Naive thymus-derived CD4-positive, alpha-beta T cell (primary cell): ENCODE data around the gene ZNF211. TPM values are rescaled to one million over a fixed set of nuclear protein-coding genes. Genes with fewer than 3 reads are reported as not detected.
A peak's percentile ranks its signal among the peaks of the same experiment; 100 is the strongest.

ENCODE experiments used
- ATAC-seq: fragments of 150-1000 bp; cut with Tn5 transposase; 2 replicates; pipeline ENCODE4 v1.10.0; 2021; ENCODE audit warnings: mild to moderate bottlenecking, moderate library complexity
- CTCF ChIA-PET: fragments of 350-600 bp; sonication (Branson Sonifier 250); formaldehyde crosslinking; loops from one replicate; lab custom pipeline; 2021; ENCODE audit warnings: antibody characterized with exemption; lab: Charles Lee
- POLR2A ChIA-PET: fragments of 350-600 bp; sonication (Branson Sonifier 250); formaldehyde crosslinking; loops from one replicate; lab custom pipeline; 2021; ENCODE audit warnings: antibody characterized with exemption, inconsistent platforms; lab: Charles Lee
- DNase-seq, 9 donors: peaks; one replicate each; pipeline versions ENCODE4 v3.0.0 to v3.0.0-alpha.2; 2020 to 2022; ENCODE audit warnings: mixed read lengths in 1 of 9
- H3K27ac ChIP-seq: one replicate; pipeline ENCODE4 v1.7.0; 2013; ENCODE audit warnings: mild to moderate bottlenecking, low read depth, low read length, moderate library complexity
- H3K27me3 ChIP-seq, 2 donors: one replicate each; pipeline ENCODE4 v1.7.0; 2013; ENCODE audit warnings: low read length in 2 of 2, mild to moderate bottlenecking in 2 of 2, moderate library complexity in 2 of 2; ENCODE audit not compliant: control insufficient read depth in 2 of 2, insufficient read depth in 2 of 2
- H3K36me3 ChIP-seq, 3 experiments: 1 replicate in 2 of 3; 2 replicates in 1 of 3; pipeline ENCODE4 v1.7.0; 2013; ENCODE audit warnings: low read length in 3 of 3, mild to moderate bottlenecking in 3 of 3, moderate library complexity in 1 of 3; ENCODE audit not compliant: insufficient read depth in 3 of 3, control insufficient read depth in 2 of 3
- H3K4me1 ChIP-seq, 2 donors: one replicate each; pipeline ENCODE4 v1.7.0; 2013; ENCODE audit warnings: low read length in 2 of 2, mild to moderate bottlenecking in 2 of 2, moderate library complexity in 1 of 2; ENCODE audit not compliant: control insufficient read depth in 2 of 2, insufficient read depth in 2 of 2
- H3K4me3 ChIP-seq: 2 replicates; pipeline ENCODE4 v1.7.0; 2013; ENCODE audit warnings: mild to moderate bottlenecking, low read length
- H3K9me3 ChIP-seq, 3 experiments: 1 replicate in 2 of 3; 2 replicates in 1 of 3; pipeline ENCODE4 v1.7.0; 2013; ENCODE audit warnings: low read length in 3 of 3; ENCODE audit not compliant: control insufficient read depth in 2 of 3
- H3K27ac Mint-ChIP-seq, 9 donors: one replicate each; pipeline ENCODE4 v1.8.0; 2020 to 2022; ENCODE audit warnings: mixed read lengths in 9 of 9, mild to moderate bottlenecking in 8 of 9, moderate library complexity in 5 of 9, inconsistent platforms in 2 of 9
- H3K27me3 Mint-ChIP-seq, 5 donors: one replicate each; pipeline ENCODE4 v1.8.0; 2021 to 2022; ENCODE audit warnings: mixed read lengths in 5 of 5, mild to moderate bottlenecking in 1 of 5
- H3K36me3 Mint-ChIP-seq, 5 donors: one replicate each; pipeline ENCODE4 v1.8.0; 2020 to 2022; ENCODE audit warnings: mixed read lengths in 5 of 5, mild to moderate bottlenecking in 3 of 5, inconsistent platforms in 1 of 5
- H3K4me1 Mint-ChIP-seq, 7 donors: one replicate each; pipeline ENCODE4 v1.8.0; 2020 to 2022; ENCODE audit warnings: mixed read lengths in 7 of 7, mild to moderate bottlenecking in 3 of 7, inconsistent platforms in 1 of 7
- H3K4me3 Mint-ChIP-seq, 10 donors: one replicate each; pipeline ENCODE4 v1.8.0; 2020 to 2022; ENCODE audit warnings: mild to moderate bottlenecking in 10 of 10, mixed read lengths in 10 of 10, moderate library complexity in 6 of 10, inconsistent platforms in 2 of 10
- H3K9me3 Mint-ChIP-seq, 11 donors: one replicate each; pipeline ENCODE4 v1.8.0; 2020 to 2022; ENCODE audit warnings: mixed read lengths in 11 of 11, mild to moderate bottlenecking in 4 of 11, inconsistent platforms in 1 of 11, moderate library complexity in 1 of 11
- intact Hi-C, 2 donors: fragments of 100-400 bp; cut with micrococcal nuclease; formaldehyde crosslinking; loops; one replicate each; pipeline ENCODE4 v1.15.1; 2023
- polyA plus RNA-seq, 2 donors: library from polyadenylated mRNA; unstranded; fragments of 300-500 nt; fragmentation: Illumina TruSeq; gene quantifications; one replicate each; pipeline ENCODE4 v1.2.3, GENCODE V29; 2021
- total RNA-seq, 6 experiments: library from RNA in 5 of 6; stranded (reverse) in 5 of 6; gene quantifications; 1 replicate in 5 of 6; 2 replicates in 1 of 6; pipeline ENCODE4 v1.2.3 and lab custom pipeline; 2021 to 2026

Gene ZNF211
- total and polyA plus RNA-seq, 7 experiments from 2014 or later = 15.1 to 56.7 (median 29.2) TPM

GRCh38 chr19:57633832-57634131 is 814 bp downstream of the ZNF211 start:
- H3K4me1 ChIP-seq = peaks cover 3 to 13% of the 10 kb centered on the region in 2 donors
- H3K27ac Mint-ChIP-seq = peak overlapping the region; percentile 81 to 97 (median 89)
- intact Hi-C loops = loop anchor here (1.0 to 5.0 kb wide), 24 partner anchors 19 to 807 kb away; partner anchors contain the start of genes ZNF134 (in 2 of the 2), ZNF17 (in 2 of the 2), ZNF416 (in 2 of the 2) and ZNF530 (in 2 of the 2)
- H3K27me3 Mint-ChIP-seq = no peaks in the 10 kb centered on the region
- peaks cover 9 to 32% (median 13%) of the 10 kb centered on the region in 3 experiments for H3K9me3 ChIP-seq
- POLR2A ChIA-PET = interaction anchor here (1.0 to 2.5 kb wide), 5 partner anchors 12 to 93 kb away, joined by 3 to 16 read pairs (median 7); partner anchors contain the start of genes ZNF134 and ZNF671
- ATAC-seq = no peak
- H3K27me3 ChIP-seq = no peaks in the 10 kb centered on the region
- H3K36me3 Mint-ChIP-seq = peaks cover 45 to 59% (median 52%) of the 10 kb centered on the region in 5 donors
- DNase-seq = no peak
- peak overlapping the region; percentile 87 for H3K4me3 ChIP-seq
- H3K9me3 Mint-ChIP-seq = peaks cover 20 to 64% (median 41%) of the 10 kb centered on the region in 11 donors
- H3K27ac ChIP-seq = peak overlapping the region; percentile 90
- H3K36me3 ChIP-seq = peaks cover 6 to 47% (median 7%) of the 10 kb centered on the region in 3 experiments
- H3K4me3 Mint-ChIP-seq = peak overlapping the region; percentile 87 to 97 (median 94)
- CTCF ChIA-PET = interaction anchor here (1.2 kb wide), 1 partner anchor 228 kb away, joined by 3 read pairs; no protein-coding TSS in a partner anchor
- H3K4me1 Mint-ChIP-seq = peaks cover 21 to 36% (median 28%) of the 10 kb centered on the region in 7 donors

- POLR2A ChIA-PET = no interaction called here
- Histone ChIP-seq H3K36me3 (peaks cover 27 to 83% (median 35%) of the 10 kb centered on the region in 3 experiments), H3K27ac (no peak overlapping the region), H3K4me3 (no peak overlapping the region), H3K4me1 (peaks cover 3 to 13% of the 10 kb centered on the region in 2 donors), H3K27me3 (no peaks in the 10 kb centered on the region), H3K9me3 (peaks cover 9 to 61% (median 35%) of the 10 kb centered on the region in 3 experiments)
- Mint-ChIP-seq H3K27ac (no peak overlapping the region), H3K4me1 (peaks cover 21 to 29% (median 28%) of the 10 kb centered on the region in 7 donors), H3K27me3 (no peaks in the 10 kb centered on the region), H3K9me3 (peaks cover 19 to 88% (median 69%) of the 10 kb centered on the region in 11 donors), H3K36me3 (peaks cover 64 to 89% (median 85%) of the 10 kb centered on the region in 5 donors), H3K4me3 (no peak overlapping the region)
- intact Hi-C loops = no loop called here
- ATAC-seq (no peak), DNase-seq (peak in 3 of 9 donors; percentile 9 to 20 (median 12))
- CTCF ChIA-PET = no interaction called here
These were observed 4.4 kb downstream of the ZNF211 start for GRCh38 chr19:57637379-57637778.

GRCh38 chr19:57641715-57642234 is 8.8 kb downstream of the ZNF211 start:
- peaks cover 19 to 97% (median 82%) of the 10 kb centered on the region in 11 donors for H3K9me3 Mint-ChIP-seq
- no peaks in the 10 kb centered on the region for H3K4me1 Mint-ChIP-seq
- CTCF ChIA-PET = no interaction called here
- no peaks in the 10 kb centered on the region for H3K4me1 ChIP-seq
- no peak overlapping the region for H3K4me3 Mint-ChIP-seq
- peaks cover 9 to 89% (median 44%) of the 10 kb centered on the region in 3 experiments for H3K9me3 ChIP-seq
- H3K36me3 Mint-ChIP-seq = peaks cover 42 to 78% (median 74%) of the 10 kb centered on the region in 5 donors
- H3K27me3 Mint-ChIP-seq = no peaks in the 10 kb centered on the region
- POLR2A ChIA-PET = interaction anchor here (0.6 kb wide), 1 partner anchor 274 kb away, joined by 3 read pairs; no protein-coding TSS in a partner anchor
- ATAC-seq (no peak), DNase-seq (no peak)
- H3K27me3 ChIP-seq = no peaks in the 10 kb centered on the region
- intact Hi-C loops = no loop called here
- peaks cover 27 to 63% (median 32%) of the 10 kb centered on the region in 3 experiments for H3K36me3 ChIP-seq
- H3K4me3 ChIP-seq = peak overlapping the region; percentile 5
- H3K27ac ChIP-seq = no peak overlapping the region
- H3K27ac Mint-ChIP-seq = no peak overlapping the region

- peaks cover 2 to 87% (median 37%) of the 10 kb centered on the region in 3 experiments for H3K9me3 ChIP-seq
- CTCF ChIA-PET = no interaction called here
- H3K27me3 ChIP-seq = no peaks in the 10 kb centered on the region
- POLR2A ChIA-PET = no interaction called here
- H3K36me3 ChIP-seq = peaks cover 27 to 56% (median 31%) of the 10 kb centered on the region in 3 experiments
- DNase-seq (no peak), ATAC-seq (no peak)
- no peaks in the 10 kb centered on the region for H3K4me1 ChIP-seq
- no peak overlapping the region for H3K27ac ChIP-seq
- Mint-ChIP-seq H3K4me3 (no peak overlapping the region), H3K27me3 (no peaks in the 10 kb centered on the region), H3K27ac (no peak overlapping the region), H3K9me3 (peaks cover 15 to 97% (median 77%) of the 10 kb centered on the region in 11 donors), H3K36me3 (peaks cover 36 to 71% (median 67%) of the 10 kb centered on the region in 5 donors), H3K4me1 (no peaks in the 10 kb centered on the region)
- intact Hi-C loops = no loop called here
- peak overlapping the region; percentile 5 for H3K4me3 ChIP-seq
These were observed 9.6 kb downstream of the ZNF211 start for GRCh38 chr19:57642396-57643046.

GRCh38 chr19:57643734-57644133 is 10.8 kb downstream of the ZNF211 start:
- H3K9me3 Mint-ChIP-seq = peaks cover 15 to 97% (median 76%) of the 10 kb centered on the region in 11 donors
- no peak overlapping the region for H3K4me3 ChIP-seq
- no peaks in the 10 kb centered on the region for H3K4me1 ChIP-seq
- H3K36me3 ChIP-seq = peaks cover 21 to 44% (median 29%) of the 10 kb centered on the region in 3 experiments
- intact Hi-C loops = no loop called here
- no peak overlapping the region for H3K4me3 Mint-ChIP-seq
- ATAC-seq (no peak), DNase-seq (no peak)
- H3K36me3 Mint-ChIP-seq = peaks cover 28 to 59% (median 55%) of the 10 kb centered on the region in 5 donors
- no peaks in the 10 kb centered on the region for H3K27me3 Mint-ChIP-seq
- ChIA-PET CTCF (interaction anchor here (0.6 to 0.7 kb wide), 2 partner anchors 165 to 521 kb away, joined by 3 to 4 read pairs; no protein-coding TSS in a partner anchor), POLR2A (interaction anchor here (0.9 kb wide), 1 partner anchor 84 kb away, joined by 3 read pairs; the partner anchor contains the start of gene ZNF671)
- no peaks in the 10 kb centered on the region for H3K4me1 Mint-ChIP-seq
- peaks cover 0 to 82% (median 33%) of the 10 kb centered on the region in 3 experiments for H3K9me3 ChIP-seq
- H3K27ac ChIP-seq = no peak overlapping the region
- no peaks in the 10 kb centered on the region for H3K27me3 ChIP-seq
- H3K27ac Mint-ChIP-seq = no peak overlapping the region

GRCh38 chr19:57648331-57649003 is 15.5 kb downstream of the ZNF211 start:
- Mint-ChIP-seq H3K27me3 (peaks cover 0 to 19% (median 5%) of the 10 kb centered on the region in 5 donors), H3K36me3 (peaks cover 4 to 34% (median 15%) of the 10 kb centered on the region in 5 donors), H3K4me1 (peaks cover 0 to 7% (median 0%) of the 10 kb centered on the region in 7 donors), H3K27ac (no peak overlapping the region), H3K4me3 (no peak overlapping the region), H3K9me3 (peaks cover 22 to 89% (median 51%) of the 10 kb centered on the region in 11 donors)
- no peak overlapping the region for H3K4me3 ChIP-seq
- H3K4me1 ChIP-seq = no peaks in the 10 kb centered on the region
- H3K9me3 ChIP-seq = peaks cover 0 to 68% (median 4%) of the 10 kb centered on the region in 3 experiments
- no peaks in the 10 kb centered on the region for H3K36me3 ChIP-seq
- CTCF ChIA-PET = no interaction called here
- ATAC-seq (no peak), DNase-seq (no peak)
- no peaks in the 10 kb centered on the region for H3K27me3 ChIP-seq
- intact Hi-C loops = no loop called here
- H3K27ac ChIP-seq = no peak overlapping the region
- POLR2A ChIA-PET = no interaction called here
